Pancreas (tissue), 10 donors: ENCODE measurements around the gene NATD1. TPM values are rescaled to one million over a fixed set of nuclear protein-coding genes. Genes with fewer than 3 reads are reported as not detected.
A peak's percentile ranks its signal among the peaks of the same experiment; 100 is the strongest.

ENCODE experiments used
- ATAC-seq, 4 donors: fragments of 200-7000 bp; cut with Tn5 transposase; one replicate each; pipeline versions ENCODE4 v1.8.0 to v1.9.1; 2020; ENCODE audit warnings: mild to moderate bottlenecking in 4 of 4, moderate library complexity in 4 of 4
- DNase-seq, 6 donors: peaks; one replicate each; pipeline ENCODE4 v3.0.0-alpha.2; 2020
- FAIRE-seq: peaks from 2 replicates; lab custom pipeline; 2012; peaks lifted over from hg19 to GRCh38; lab: Jason Lieb, UNC
- H3K27ac ChIP-seq, 4 donors: fragments of 200-600 bp; sonication (generic); 1 replicate in 3 of 4; 2 replicates in 1 of 4; pipeline versions ENCODE4 v1.5.0 to v1.8.0; 2020
- H3K27me3 ChIP-seq, 4 donors: fragments of 200-600 bp; one replicate each; pipeline ENCODE4 v1.8.0; 2021
- H3K36me3 ChIP-seq, 3 donors: fragments of 200-600 bp; sonication (generic) in 1 of 3; one replicate each; pipeline versions ENCODE4 v1.5.0 to v1.8.0; 2020 to 2021
- H3K4me1 ChIP-seq, 3 donors: fragments of 200-600 bp; one replicate each; pipeline ENCODE4 v1.8.0; 2021
- H3K4me3 ChIP-seq, 4 donors: fragments of 200-600 bp; sonication (generic) in 2 of 4; one replicate each; pipeline versions ENCODE4 v1.5.0 to v1.8.0; 2020 to 2021
- H3K9me3 ChIP-seq, 4 donors: fragments of 200-600 bp; one replicate each; pipeline ENCODE4 v1.8.0; 2021
- WGBS, 2 donors: extraction: QIAGEN DNeasy Blood & Tissue Kit; methylation state at CpG; one replicate each; pipeline ENCODE4 v1.1.7; 2013; 5-methylcytosine and 5-hydroxymethylcytosine counted together
- intact Hi-C, 3 donors: fragments of 100-400 bp; cut with DNase I; formaldehyde crosslinking; loops; one replicate each; pipeline versions ENCODE4 v1.11.1 to v1.14.2; 2022
- polyA plus RNA-seq, 2 donors: library from polyadenylated mRNA; stranded (reverse); fragments of 200-250 nt; gene quantifications; one replicate each; pipeline ENCODE4 v1.2.3, GENCODE V29; 2013
- total RNA-seq, 6 donors: library from RNA; stranded (reverse); fragmentation: NEBNext Ultra II Directional in 4 of 6; extraction: Animal tissue kit (Norgen Biotek cat#: 25700) in 4 of 6; gene quantifications; one replicate each; pipeline versions ENCODE4 v1.2.1 to v1.2.4, GENCODE V29; 2021 to 2023
- TF ChIP-seq, protein P1 (sequence below), 4 donors: fragments of 200-600 bp; sonication (generic) in 3 of 4; IDR thresholded peaks; one replicate each; pipeline versions ENCODE4 v1.5.0 to v1.8.0; 2021; ENCODE audit warnings: antibody characterized with exemption in 4 of 4
- donor health status: healthy with polysubstance abuse.
- donor health status: DM: no; HTN: no; CAD: no; lungs with moderate emphysema.
- donor health status: DM: no; HTN: no; CAD: no.
- donor health status: control.
- donor health status: control.
- donor health status: Bipolar disorder and iron deficiency.
- donor health status: DM: yes; HTN: yes; CAD: no.
- donor health status: DM: no; HTN: no; CAD: no.
- donor health status: DM: no; HTN: no; CAD: no.
- donor health status: DM: yes; HTN: yes; CAD: no.

The NATD1 gene
- total and polyA plus RNA-seq, 8 donors, result 2.3 to 8.3 (median 4.2) TPM

GRCh38 chr17:21286066-21286770 lies 33.0 kb upstream of the NATD1 start:
- Histone ChIP-seq H3K27ac (peak overlapping the region; percentile 80 to 99 (median 88)), H3K27me3 (no peaks in the 10 kb centered on the region), H3K36me3 (no peaks in the 10 kb centered on the region), H3K4me1 (peaks cover 32 to 46% (median 36%) of the 10 kb centered on the region in 3 donors), H3K4me3 (peak overlapping the region; percentile 1 to 90 (median 78)), H3K9me3 (no peaks in the 10 kb centered on the region)
- TF ChIP-seq, protein P1, sequence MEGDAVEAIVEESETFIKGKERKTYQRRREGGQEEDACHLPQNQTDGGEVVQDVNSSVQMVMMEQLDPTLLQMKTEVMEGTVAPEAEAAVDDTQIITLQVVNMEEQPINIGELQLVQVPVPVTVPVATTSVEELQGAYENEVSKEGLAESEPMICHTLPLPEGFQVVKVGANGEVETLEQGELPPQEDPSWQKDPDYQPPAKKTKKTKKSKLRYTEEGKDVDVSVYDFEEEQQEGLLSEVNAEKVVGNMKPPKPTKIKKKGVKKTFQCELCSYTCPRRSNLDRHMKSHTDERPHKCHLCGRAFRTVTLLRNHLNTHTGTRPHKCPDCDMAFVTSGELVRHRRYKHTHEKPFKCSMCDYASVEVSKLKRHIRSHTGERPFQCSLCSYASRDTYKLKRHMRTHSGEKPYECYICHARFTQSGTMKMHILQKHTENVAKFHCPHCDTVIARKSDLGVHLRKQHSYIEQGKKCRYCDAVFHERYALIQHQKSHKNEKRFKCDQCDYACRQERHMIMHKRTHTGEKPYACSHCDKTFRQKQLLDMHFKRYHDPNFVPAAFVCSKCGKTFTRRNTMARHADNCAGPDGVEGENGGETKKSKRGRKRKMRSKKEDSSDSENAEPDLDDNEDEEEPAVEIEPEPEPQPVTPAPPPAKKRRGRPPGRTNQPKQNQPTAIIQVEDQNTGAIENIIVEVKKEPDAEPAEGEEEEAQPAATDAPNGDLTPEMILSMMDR (IDR thresholded peaks at IDR 0.05), result no peak
- 3 to 5% methylated on average over 16 of the region's 16 CpGs for WGBS, 2 donors
- DNase-seq (peak in 5 of 6 donors; percentile 88 to 90 (median 89)), ATAC-seq (peak; percentile 52 to 68 (median 54)), FAIRE-seq (peak; percentile 17)
- intact Hi-C loops, result no loop called here

GRCh38 chr17:21285164-21286065 lies 32.2 kb upstream of the NATD1 start:
- peak in 3 of 6 donors; percentile 58 to 70 (median 64) for DNase-seq
- intact Hi-C loops, result no loop called here

GRCh38 chr17:21284319-21285163 lies 31.3 kb upstream of the NATD1 start, which contains the start of gene MAP2K3:
MAP2K3 (plus strand) TSS chr17:21284711; CDS start chr17:21284921, 210 bp downstream.
- FAIRE-seq, result no peak
- Histone ChIP-seq H3K27me3 (no peaks in the 10 kb centered on the region), H3K9me3 (no peaks in the 10 kb centered on the region), H3K36me3 (no peaks in the 10 kb centered on the region), H3K4me3 (peak within 1 kb of the TSS; percentile 73 to 90 (median 84)), H3K27ac (peak within 1 kb of the TSS; percentile 80 to 99 (median 88)), H3K4me1 (peaks cover 28 to 31% (median 28%) of the 10 kb centered on the region in 3 donors)
- ATAC-seq, result peak; percentile 73 to 81 (median 76)
- peak; percentile 99 for DNase-seq
- WGBS, 2 donors, result 0% methylated on average over 67 to 88 of the region's 88 CpGs
- TF ChIP-seq, protein P1 (IDR thresholded peaks at IDR 0.05), result no peak
- intact Hi-C loops, result loop anchor here in 1 of 3 donors (5.0 kb wide), 1 partner anchor 223 kb away; no protein-coding TSS in a partner anchor

More at GRCh38 chr17:21285164-21286065, 32.2 kb upstream of the NATD1 start:
- FAIRE-seq (no peak), ATAC-seq (no peak)
- Histone ChIP-seq H3K4me3 (peak overlapping the region; percentile 73 to 90 (median 84)), H3K27ac (peak overlapping the region; percentile 80 to 99 (median 88)), H3K36me3 (no peaks in the 10 kb centered on the region), H3K27me3 (no peaks in the 10 kb centered on the region), H3K4me1 (peaks cover 32 to 40% (median 36%) of the 10 kb centered on the region in 3 donors), H3K9me3 (no peaks in the 10 kb centered on the region)
- WGBS, 2 donors, result 0 to 1% methylated on average over 16 of the region's 16 CpGs
- TF ChIP-seq, protein P1 (IDR thresholded peaks at IDR 0.05), result no peak
